Thymus (tissue), 11 donors: ENCODE data around the gene NEAT1. TPM values are rescaled to one million over a fixed set of nuclear protein-coding genes. Genes with fewer than 3 reads are reported as not detected.
"Not testable (repeated sequence)": the region's sequence is repeated elsewhere in the genome, so short reads cannot be mapped to it uniquely, and the experiment has no call there.

Experiments used
- DNase-seq, 9 donors: peaks; one replicate each; pipeline ENCODE4 v3.0.0-alpha.2; 2013; ENCODE audit warnings: low spot score in 9 of 9, low read depth in 6 of 9, missing footprints in 1 of 9
- H3K27ac ChIP-seq, 2 donors: one replicate each; pipeline ENCODE4 v1.5.1; 2013; ENCODE audit warnings: control low read depth in 1 of 2, low read depth in 1 of 2, low read length in 1 of 2, mild to moderate bottlenecking in 1 of 2, moderate library complexity in 1 of 2
- H3K27me3 ChIP-seq, 2 donors: one replicate each; pipeline ENCODE4 v1.5.1; 2013; ENCODE audit warnings: low read length in 1 of 2; ENCODE audit not compliant: control insufficient read depth in 2 of 2, insufficient read depth in 1 of 2
- H3K36me3 ChIP-seq, 2 donors: one replicate each; pipeline ENCODE4 v1.5.1; 2013; ENCODE audit warnings: low read length in 1 of 2, mild to moderate bottlenecking in 1 of 2, moderate library complexity in 1 of 2; ENCODE audit not compliant: control insufficient read depth in 2 of 2, insufficient read depth in 2 of 2
- H3K4me1 ChIP-seq, 2 donors: one replicate each; pipeline ENCODE4 v1.5.1; 2013; ENCODE audit warnings: low read length in 2 of 2; ENCODE audit not compliant: control insufficient read depth in 2 of 2, insufficient read depth in 2 of 2
- H3K4me3 ChIP-seq, 2 donors: one replicate each; pipeline ENCODE4 v1.5.1; 2013; ENCODE audit warnings: low read length in 2 of 2, control low read depth in 1 of 2, mild to moderate bottlenecking in 1 of 2
- H3K9me3 ChIP-seq, 2 donors: one replicate each; pipeline ENCODE4 v1.5.1; 2013; ENCODE audit warnings: low read length in 1 of 2, mild to moderate bottlenecking in 1 of 2; ENCODE audit not compliant: control insufficient read depth in 2 of 2, insufficient read depth in 1 of 2
- WGBS: extraction: QIAGEN DNeasy Blood & Tissue Kit; methylation state at CpG from one replicate; pipeline ENCODE4 v1.1.7; 2013; 5-methylcytosine and 5-hydroxymethylcytosine counted together
- polyA plus RNA-seq: library from polyadenylated mRNA; stranded (reverse); fragments of 200-250 nt; gene quantifications from one replicate; pipeline ENCODE4 v1.2.3, GENCODE V29; 2013
- total RNA-seq: library from RNA; stranded (reverse); fragments of 120-200 nt; gene quantifications from one replicate; pipeline ENCODE4 v1.2.4, GENCODE V29; 2013
- donor health status: healthy.

The NEAT1 gene
- total and polyA plus RNA-seq, 2 donors, result 9.2 to 3,325 TPM

GRCh38 chr11:65413077-65413664 lies 9.4 kb upstream of the NEAT1 start:
- H3K27ac ChIP-seq, result not testable (repeated sequence)

GRCh38 chr11:65414776-65415498 lies 7.7 kb upstream of the NEAT1 start:
- H3K27me3 ChIP-seq, result no peaks in the 10 kb centered on the region
- H3K4me1 ChIP-seq, result peaks cover 29 to 42% of the 10 kb centered on the region in 2 donors
- peaks cover 0 to 2% of the 10 kb centered on the region in 2 donors for H3K9me3 ChIP-seq
- 94% methylated on average over 11 of the region's 11 CpGs for WGBS
- DNase-seq, result no peak
- H3K27ac ChIP-seq, result no peak overlapping the region
- no peak overlapping the region for H3K4me3 ChIP-seq
- H3K36me3 ChIP-seq, result peaks cover 26% of the 10 kb centered on the region in 2 donors

More at GRCh38 chr11:65413077-65413664, 9.4 kb upstream of the NEAT1 start:
- H3K4me1 ChIP-seq, result peaks cover 14 to 25% of the 10 kb centered on the region in 2 donors
- H3K27me3 ChIP-seq, H3K9me3 ChIP-seq, DNase-seq, H3K4me3 ChIP-seq: not testable (repeated sequence)
- 96% methylated on average over 15 of the region's 15 CpGs for WGBS
- peaks cover 43% of the 10 kb centered on the region in 2 donors for H3K36me3 ChIP-seq

GRCh38 chr11:65415499-65416340 lies 6.9 kb upstream of the NEAT1 start:
- peaks cover 36 to 50% of the 10 kb centered on the region in 2 donors for H3K4me1 ChIP-seq

GRCh38 chr11:65416341-65416824 lies 6.2 kb upstream of the NEAT1 start:
- 6% methylated on average over 18 of the region's 18 CpGs for WGBS
- peaks cover 40 to 57% of the 10 kb centered on the region in 2 donors for H3K4me1 ChIP-seq
- peak overlapping the region; percentile 44 to 49 for H3K4me3 ChIP-seq

More at GRCh38 chr11:65415499-65416340, 6.9 kb upstream of the NEAT1 start:
- peaks cover 23 to 25% of the 10 kb centered on the region in 2 donors for H3K36me3 ChIP-seq
- WGBS, result 82% methylated on average over 11 of the region's 11 CpGs
- no peak overlapping the region for H3K27ac ChIP-seq
- no peaks in the 10 kb centered on the region for H3K27me3 ChIP-seq
- H3K4me3 ChIP-seq, result peak overlapping the region in 1 of 2 donors; percentile 49
- peaks cover 0 to 2% of the 10 kb centered on the region in 2 donors for H3K9me3 ChIP-seq
- DNase-seq, result no peak

GRCh38 chr11:65416841-65417701 lies 5.5 kb upstream of the NEAT1 start:
- peaks cover 40 to 63% of the 10 kb centered on the region in 2 donors for H3K4me1 ChIP-seq
- 28% methylated on average over 14 of the region's 14 CpGs for WGBS

More at GRCh38 chr11:65416341-65416824, 6.2 kb upstream of the NEAT1 start:
- peaks cover 2% of the 10 kb centered on the region in 2 donors for H3K9me3 ChIP-seq
- no peaks in the 10 kb centered on the region for H3K27me3 ChIP-seq
- H3K27ac ChIP-seq, result peak overlapping the region; percentile 95 to 98
- peaks cover 17 to 21% of the 10 kb centered on the region in 2 donors for H3K36me3 ChIP-seq
- DNase-seq, result peak in 4 of 9 donors; percentile 76 to 93 (median 88)

GRCh38 chr11:65417702-65418430 lies 4.7 kb upstream of the NEAT1 start:
- peaks cover 2 to 4% of the 10 kb centered on the region in 2 donors for H3K9me3 ChIP-seq
- peaks cover 41 to 69% of the 10 kb centered on the region in 2 donors for H3K4me1 ChIP-seq
- DNase-seq, result peak in 2 of 9 donors; percentile 31 to 73
- 15% methylated on average over 19 of the region's 19 CpGs for WGBS
- H3K4me3 ChIP-seq, result peak overlapping the region; percentile 44 to 49
- peaks cover 3 to 13% of the 10 kb centered on the region in 2 donors for H3K36me3 ChIP-seq
- H3K27me3 ChIP-seq, result no peaks in the 10 kb centered on the region
- H3K27ac ChIP-seq, result peak overlapping the region; percentile 95 to 98

More at GRCh38 chr11:65416841-65417701, 5.5 kb upstream of the NEAT1 start:
- H3K4me3 ChIP-seq, result peak overlapping the region; percentile 44 to 49
- H3K27ac ChIP-seq, result peak overlapping the region; percentile 95 to 98
- DNase-seq, result peak in 1 of 9 donors; percentile 62
- peaks cover 2 to 4% of the 10 kb centered on the region in 2 donors for H3K9me3 ChIP-seq
- peaks cover 10 to 14% of the 10 kb centered on the region in 2 donors for H3K36me3 ChIP-seq
- no peaks in the 10 kb centered on the region for H3K27me3 ChIP-seq

GRCh38 chr11:65418431-65418680 lies 4.2 kb upstream of the NEAT1 start:
- peaks cover 2 to 4% of the 10 kb centered on the region in 2 donors for H3K9me3 ChIP-seq
- no peaks in the 10 kb centered on the region for H3K27me3 ChIP-seq
- peak overlapping the region; percentile 44 to 49 for H3K4me3 ChIP-seq
- H3K36me3 ChIP-seq, result peaks cover 3 to 12% of the 10 kb centered on the region in 2 donors
- peak overlapping the region; percentile 95 to 98 for H3K27ac ChIP-seq
- DNase-seq, result peak in 1 of 9 donors; percentile 16
- H3K4me1 ChIP-seq, result peaks cover 45 to 74% of the 10 kb centered on the region in 2 donors
- WGBS, result 17% methylated on average over 4 of the region's 4 CpGs
